Right renal cortex interstitium (tissue), 3 donors: ENCODE results near the gene KRT32. TPM values are rescaled to one million over a fixed set of nuclear protein-coding genes. Genes with fewer than 3 reads are reported as not detected.

Source experiments
- DNase-seq, 3 donors: peaks; one replicate each; pipeline ENCODE4 v3.0.0-alpha.2; 2013; ENCODE audit warnings: low read depth in 3 of 3, low spot score in 2 of 3
- polyA plus RNA-seq, 3 donors: library from polyadenylated mRNA; unstranded; fragments of 120-200 nt; gene quantifications; one replicate each; pipeline ENCODE4 v1.2.1, GENCODE V29; 2013; ENCODE audit not compliant: insufficient read length in 3 of 3

KRT32 gene
- polyA plus RNA-seq, 3 donors, result not detected

- DNase-seq, result no peak
Measured at GRCh38 chr17:41494524-41494923, 27.3 kb upstream of the KRT32 start.

- peak in 1 of 3 donors; percentile 17 for DNase-seq
Measured at GRCh38 chr17:41492771-41493170, 25.6 kb upstream of the KRT32 start.

GRCh38 chr17:41492351-41492750 lies 25.2 kb upstream of the KRT32 start:
- DNase-seq, result no peak

GRCh38 chr17:41491476-41491875 lies 24.3 kb upstream of the KRT32 start:
- DNase-seq, result no peak

- DNase-seq, result no peak
Measured at GRCh38 chr17:41490000-41490990, 23.1 kb upstream of the KRT32 start.

- no peak for DNase-seq
Measured at GRCh38 chr17:41489531-41489930, 22.3 kb upstream of the KRT32 start, which contains the start of gene KRT36. TSS of gene KRT36 (minus strand) at chr17:41489910. CDS start at chr17:41489864, 46 bp downstream.

GRCh38 chr17:41486809-41487530 lies 19.8 kb upstream of the KRT32 start:
- DNase-seq, result no peak

GRCh38 chr17:41486316-41486715 lies 19.1 kb upstream of the KRT32 start:
- no peak for DNase-seq

- DNase-seq, result no peak
Measured at GRCh38 chr17:41484920-41485904, 18.0 kb upstream of the KRT32 start.

GRCh38 chr17:41483991-41484826 lies 17.0 kb upstream of the KRT32 start:
- no peak for DNase-seq

- DNase-seq, result no peak
Measured at GRCh38 chr17:41483531-41483930, 16.3 kb upstream of the KRT32 start.

GRCh38 chr17:41481036-41481435 lies 13.8 kb upstream of the KRT32 start, which contains the start of gene KRT35:
TSS of gene KRT35 (minus strand) at chr17:41481151. CDS start at chr17:41481097, 54 bp downstream.
- DNase-seq, result peak in 2 of 3 donors; percentile 15 to 21

- no peak for DNase-seq
Measured at GRCh38 chr17:41480581-41480980, 13.4 kb upstream of the KRT32 start.

- DNase-seq, result no peak
Measured at GRCh38 chr17:41480136-41480535, 12.9 kb upstream of the KRT32 start.

GRCh38 chr17:41478237-41478636 lies 11.1 kb upstream of the KRT32 start:
- DNase-seq, result no peak

GRCh38 chr17:41476866-41477815 lies 10.0 kb upstream of the KRT32 start:
- DNase-seq, result no peak

- DNase-seq, result no peak
Measured at GRCh38 chr17:41475421-41475820, 8.2 kb upstream of the KRT32 start.

- DNase-seq, result no peak
Measured at GRCh38 chr17:41474863-41475262, 7.7 kb upstream of the KRT32 start.
